Activated B cell treated with CpG ODN at 0.5 μM for 24 hours (primary cell): ENCODE results near the gene ASPG. TPM values are rescaled to one million over a fixed set of nuclear protein-coding genes. Genes with fewer than 3 reads are reported as not detected.

ENCODE experiments used
- ATAC-seq: fragments of 200-7000 bp; cut with Tn5 transposase; one replicate; pipeline ENCODE4 v1.10.0; 2021; ENCODE audit warnings: low read depth, mild to moderate bottlenecking, moderate library complexity
- CTCF ChIA-PET: fragments of 350-600 bp; sonication (Branson Sonifier 250); formaldehyde crosslinking; loops from one replicate; lab custom pipeline; 2021; ENCODE audit warnings: antibody characterized with exemption; lab: Charles Lee
- POLR2A ChIA-PET: fragments of 350-600 bp; sonication (Branson Sonifier 250); formaldehyde crosslinking; loops from one replicate; lab custom pipeline; 2021; ENCODE audit warnings: antibody characterized with exemption; lab: Charles Lee
- DNase-seq: peaks from one replicate; pipeline ENCODE4 v3.0.0; 2022
- H3K27ac Mint-ChIP-seq: one replicate; pipeline ENCODE4 v1.8.0; 2020; ENCODE audit warnings: mixed read lengths
- H3K27me3 Mint-ChIP-seq: one replicate; pipeline ENCODE4 v1.8.0; 2021; ENCODE audit warnings: mixed read lengths
- H3K36me3 Mint-ChIP-seq: one replicate; pipeline ENCODE4 v1.8.0; 2021; ENCODE audit warnings: low read depth, mixed read lengths
- H3K4me1 Mint-ChIP-seq: one replicate; pipeline ENCODE4 v1.8.0; 2021; ENCODE audit warnings: mixed read lengths
- H3K4me3 Mint-ChIP-seq: one replicate; pipeline ENCODE4 v1.8.0; 2020; ENCODE audit warnings: mild to moderate bottlenecking, mixed read lengths
- H3K9me3 Mint-ChIP-seq: one replicate; pipeline ENCODE4 v1.8.0; 2020; ENCODE audit warnings: mixed read lengths
- intact Hi-C: fragments of 100-400 bp; cut with micrococcal nuclease; formaldehyde crosslinking; loops from one replicate; pipeline ENCODE4 v1.15.1; 2024
- total RNA-seq: library from RNA; stranded (reverse); gene quantifications from 2 replicates; pipeline ENCODE4 v1.2.3, GENCODE V29; 2022
- TF ChIP-seq, protein P1 (sequence below): fragments of 200-600 bp; IDR thresholded peaks from one replicate; pipeline ENCODE4 v1.8.0; 2022; ENCODE audit warnings: antibody characterized with exemption, mild to moderate bottlenecking

The ASPG gene
- total RNA-seq, 1 donor from 2014 or later = not detected

DNA sequence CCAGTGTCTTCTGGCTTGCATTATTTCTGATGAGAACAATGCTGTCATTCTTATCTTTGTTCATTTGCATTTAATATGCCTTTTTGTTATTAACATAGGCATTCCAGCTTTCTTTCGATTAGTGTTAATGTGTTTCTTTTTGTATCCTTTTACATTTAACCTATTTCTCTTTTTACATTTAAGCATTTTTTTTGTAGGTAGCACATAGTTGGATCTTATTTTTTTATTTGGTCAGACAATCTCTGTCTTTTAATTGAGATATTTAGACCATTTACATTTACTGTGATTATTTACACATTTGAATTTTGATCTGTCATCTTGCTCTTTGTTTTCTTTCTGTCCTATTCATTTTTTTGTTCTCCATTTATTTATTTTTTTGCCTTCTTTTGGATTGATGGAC is 38.4 kb downstream of the ASPG start:
- Mint-ChIP-seq H3K27me3 (peaks cover 13% of the 10 kb centered on the region), H3K9me3 (peaks cover 19% of the 10 kb centered on the region), H3K27ac (no peak overlapping the region), H3K36me3 (peaks cover 1% of the 10 kb centered on the region), H3K4me1 (no peaks in the 10 kb centered on the region), H3K4me3 (no peak overlapping the region)
- ChIA-PET CTCF (no interaction called here), POLR2A (no interaction called here)
- ATAC-seq (no peak), DNase-seq (no peak)
- TF ChIP-seq, protein P1, sequence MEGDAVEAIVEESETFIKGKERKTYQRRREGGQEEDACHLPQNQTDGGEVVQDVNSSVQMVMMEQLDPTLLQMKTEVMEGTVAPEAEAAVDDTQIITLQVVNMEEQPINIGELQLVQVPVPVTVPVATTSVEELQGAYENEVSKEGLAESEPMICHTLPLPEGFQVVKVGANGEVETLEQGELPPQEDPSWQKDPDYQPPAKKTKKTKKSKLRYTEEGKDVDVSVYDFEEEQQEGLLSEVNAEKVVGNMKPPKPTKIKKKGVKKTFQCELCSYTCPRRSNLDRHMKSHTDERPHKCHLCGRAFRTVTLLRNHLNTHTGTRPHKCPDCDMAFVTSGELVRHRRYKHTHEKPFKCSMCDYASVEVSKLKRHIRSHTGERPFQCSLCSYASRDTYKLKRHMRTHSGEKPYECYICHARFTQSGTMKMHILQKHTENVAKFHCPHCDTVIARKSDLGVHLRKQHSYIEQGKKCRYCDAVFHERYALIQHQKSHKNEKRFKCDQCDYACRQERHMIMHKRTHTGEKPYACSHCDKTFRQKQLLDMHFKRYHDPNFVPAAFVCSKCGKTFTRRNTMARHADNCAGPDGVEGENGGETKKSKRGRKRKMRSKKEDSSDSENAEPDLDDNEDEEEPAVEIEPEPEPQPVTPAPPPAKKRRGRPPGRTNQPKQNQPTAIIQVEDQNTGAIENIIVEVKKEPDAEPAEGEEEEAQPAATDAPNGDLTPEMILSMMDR = no peak
- intact Hi-C loops = no loop called here

DNA sequence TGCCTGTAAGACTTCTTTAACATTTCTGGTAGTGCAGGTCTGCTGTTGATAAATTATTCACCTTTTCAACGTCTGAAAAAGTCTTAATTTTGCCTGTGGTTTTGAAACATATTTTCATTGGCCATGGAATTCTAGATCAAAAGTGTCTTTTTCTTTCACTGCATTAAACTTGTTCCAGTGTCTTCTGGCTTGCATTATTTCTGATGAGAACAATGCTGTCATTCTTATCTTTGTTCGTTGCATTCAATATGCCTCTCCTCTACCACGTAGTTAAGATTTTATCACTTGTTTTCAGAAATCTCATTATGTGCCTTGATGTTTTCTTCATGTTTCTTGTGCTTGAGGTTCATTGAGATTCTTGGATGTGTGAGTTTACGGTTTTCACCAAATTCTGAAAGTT is 39.5 kb downstream of the ASPG start:
- H3K4me3 Mint-ChIP-seq = no peak overlapping the region
- POLR2A ChIA-PET = no interaction called here
- H3K9me3 Mint-ChIP-seq = peaks cover 26% of the 10 kb centered on the region
- no peak overlapping the region for H3K27ac Mint-ChIP-seq
- no peaks in the 10 kb centered on the region for H3K4me1 Mint-ChIP-seq
- TF ChIP-seq, protein P1 = no peak
- CTCF ChIA-PET = no interaction called here
- DNase-seq (no peak), ATAC-seq (no peak)
- intact Hi-C loops = no loop called here
- H3K27me3 Mint-ChIP-seq = peaks cover 13% of the 10 kb centered on the region
- H3K36me3 Mint-ChIP-seq = peaks cover 3% of the 10 kb centered on the region

DNA sequence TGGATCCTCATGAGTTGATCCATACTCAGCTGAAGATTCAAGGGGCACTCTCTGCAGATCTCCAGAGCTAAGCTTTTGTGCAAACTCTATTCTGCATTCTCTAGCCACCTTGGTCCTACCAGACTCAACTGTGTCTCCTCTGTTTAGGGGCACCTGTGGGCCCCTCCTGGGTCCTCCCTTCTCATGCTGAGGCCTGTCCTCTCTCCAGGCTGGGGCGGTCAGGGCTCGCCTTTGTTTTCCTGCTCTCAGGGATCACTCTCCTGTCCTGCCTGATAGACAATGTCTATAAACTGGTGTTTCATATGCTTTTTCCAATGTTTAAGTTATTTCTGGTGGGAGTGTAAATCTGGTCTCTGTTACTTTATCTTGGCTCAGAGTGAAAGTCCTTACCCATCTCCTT is 41.3 kb downstream of the ASPG start:
- Mint-ChIP-seq H3K27ac (no peak overlapping the region), H3K36me3 (peaks cover 3% of the 10 kb centered on the region), H3K27me3 (peaks cover 14% of the 10 kb centered on the region), H3K4me3 (no peak overlapping the region), H3K4me1 (no peaks in the 10 kb centered on the region), H3K9me3 (peaks cover 26% of the 10 kb centered on the region)
- no peak for DNase-seq
- ATAC-seq = no peak
- TF ChIP-seq, protein P1 = no peak
- intact Hi-C loops = no loop called here
- ChIA-PET CTCF (no interaction called here), POLR2A (no interaction called here)

DNA sequence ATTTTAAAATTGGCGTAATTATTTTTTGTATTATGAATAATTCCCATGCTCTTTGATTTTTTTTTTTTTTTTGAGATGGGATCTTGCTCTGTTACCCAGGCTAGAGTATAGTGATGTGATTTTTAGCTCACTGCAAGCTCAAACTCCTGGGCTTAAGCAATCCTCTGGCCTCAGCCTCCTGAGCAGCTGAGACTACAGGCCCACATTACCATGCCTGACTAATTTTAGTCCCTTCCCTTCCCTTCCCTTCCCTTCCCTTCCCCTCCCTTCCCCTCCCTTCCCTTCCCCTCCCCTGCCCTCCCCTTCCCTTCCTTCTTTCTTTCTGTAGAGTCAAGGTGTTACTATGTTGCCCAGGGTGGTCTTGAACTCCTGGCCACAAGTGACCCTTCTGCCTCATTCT is 43.5 kb downstream of the ASPG start:
- Mint-ChIP-seq H3K4me3 (no peak overlapping the region), H3K9me3 (peaks cover 22% of the 10 kb centered on the region), H3K27me3 (peaks cover 27% of the 10 kb centered on the region), H3K4me1 (no peaks in the 10 kb centered on the region), H3K27ac (no peak overlapping the region), H3K36me3 (peaks cover 3% of the 10 kb centered on the region)
- no peak for ATAC-seq
- ChIA-PET POLR2A (no interaction called here), CTCF (interaction anchor here (2.0 kb wide), 1 partner anchor 51 kb away, joined by 5 read pairs; no protein-coding TSS in a partner anchor)
- no peak for DNase-seq
- TF ChIP-seq, protein P1 = no peak
- intact Hi-C loops = no loop called here

DNA sequence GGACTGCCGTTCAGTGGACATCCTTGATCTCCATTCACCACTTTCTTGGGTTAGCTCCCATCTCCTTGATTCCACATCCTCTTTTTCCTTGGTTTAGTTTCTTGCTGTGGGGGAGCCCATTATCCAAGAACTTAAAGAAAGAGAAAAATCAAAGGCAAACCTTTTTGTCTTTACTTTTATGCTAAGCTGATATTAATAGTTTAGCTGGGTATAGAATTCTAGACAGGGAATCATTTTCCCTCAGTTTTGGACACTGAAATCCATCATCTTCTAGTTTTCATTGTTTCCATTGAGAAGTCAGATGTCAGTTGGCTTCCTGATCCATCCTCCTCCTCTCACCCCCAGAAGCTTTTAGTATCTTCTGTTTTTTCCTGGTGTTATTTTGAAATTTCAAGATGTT is 44.1 kb downstream of the ASPG start:
- Mint-ChIP-seq H3K27ac (no peak overlapping the region), H3K9me3 (peaks cover 20% of the 10 kb centered on the region), H3K4me3 (no peak overlapping the region), H3K4me1 (no peaks in the 10 kb centered on the region), H3K36me3 (peaks cover 2% of the 10 kb centered on the region), H3K27me3 (peaks cover 28% of the 10 kb centered on the region)
- intact Hi-C loops = no loop called here
- CTCF ChIA-PET = interaction anchor here (2.0 kb wide), 1 partner anchor 52 kb away, joined by 5 read pairs; no protein-coding TSS in a partner anchor
- DNase-seq = no peak
- POLR2A ChIA-PET = no interaction called here
- TF ChIP-seq, protein P1 = no peak
- no peak for ATAC-seq
